Measurements from ENCODE around the gene PPP2R2B.

DNA sequence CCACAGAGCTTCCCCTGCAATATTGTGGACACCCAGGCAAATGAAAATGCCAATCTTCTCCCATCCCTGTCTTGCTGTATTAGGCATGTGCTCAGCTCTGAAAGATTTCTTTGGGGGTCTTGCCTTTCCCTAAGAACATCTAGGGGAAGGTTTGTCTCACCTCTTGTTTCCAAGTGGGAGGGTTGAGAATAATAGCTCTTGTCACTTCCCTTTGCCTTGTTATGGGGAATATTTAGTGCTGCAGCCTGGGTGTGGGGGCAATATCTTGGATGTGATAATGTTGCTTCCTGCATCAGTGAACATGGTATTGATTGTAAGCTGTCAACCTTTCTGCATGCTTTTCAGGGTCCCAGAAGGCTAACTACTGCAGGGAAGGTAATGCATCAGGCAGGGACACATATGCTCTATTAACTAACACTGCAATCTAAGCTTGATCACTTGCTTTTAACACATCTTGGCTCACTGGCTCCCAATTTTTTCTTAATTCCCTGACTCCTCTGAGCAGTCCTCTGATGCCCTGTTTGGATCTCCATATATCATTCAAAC lies 296.4 kb downstream of the PPP2R2B start:
- TF ChIP-seq ZNF274 (IDR thresholded peaks at IDR 0.05; ENCODE audit: low read depth, low read length) (no peak), YY1 (IDR thresholded peaks at IDR 0.05; ENCODE audit: insufficient read depth, insufficient read length) (no peak), SUZ12 (IDR thresholded peaks at IDR 0.05; ENCODE audit: extremely low read depth, insufficient read depth, insufficient read length) (no peak)

Measured in NT2/D1 (cell line).